GM12878 (cell line): ENCODE data around the gene DLEC1. TPM values are rescaled to one million over a fixed set of nuclear protein-coding genes. Genes with fewer than 3 reads are reported as not detected.

Source experiments
- ATAC-seq: fragments of 200-7000 bp; cut with Tn5 transposase; 3 replicates; pipeline ENCODE4 v1.9.1; 2020; ENCODE audit warnings: mild to moderate bottlenecking, moderate library complexity
- BruUV-seq: library from RNA; stranded (reverse); fragments of 400-500 nt; replicated peaks from 2 replicates; lab custom pipeline; 2021; lab: Mats Ljungman, UMichigan
- CTCF ChIA-PET: fragments of 300-600 bp; sonication (Branson Sonifier 250); formaldehyde crosslinking; extraction: SDS; loops from one replicate; lab custom pipeline; 2021; ENCODE audit warnings: inconsistent platforms; lab: Yijun Ruan, JAX
- POLR2A ChIA-PET: fragments of 350-600 bp; formaldehyde crosslinking; extraction: SDS; loops from one replicate; lab custom pipeline; 2021; ENCODE audit warnings: inconsistent platforms; lab: Charles Lee
- RAD21 ChIA-PET: fragments of 300-600 bp; sonication (Branson Sonifier 250); formaldehyde crosslinking; loops from one replicate; lab custom pipeline; 2023; ENCODE audit warnings: antibody characterized with exemption; ENCODE audit not compliant: unreplicated experiment; lab: Charles Lee
- SMC1A ChIA-PET: fragments of 300-600 bp; sonication (Branson Sonifier 250); formaldehyde crosslinking; loops from one replicate; lab custom pipeline; 2023; ENCODE audit not compliant: unreplicated experiment, uncharacterized antibody; lab: Charles Lee
- DNase-seq: peaks from one replicate; pipeline ENCODE4 v3.0.0-alpha.2; 2011; ENCODE audit warnings: low read depth, low spot score
- FAIRE-seq: peaks from 3 replicates; lab custom pipeline; 2011; peaks lifted over from hg19 to GRCh38; lab: Jason Lieb, UNC
- H2AFZ ChIP-seq: 2 replicates; pipeline ENCODE4 v1.6.0; 2011; ENCODE audit warnings: low read depth, low read length, control low read depth; ENCODE audit not compliant: control insufficient read depth
- H3K27ac ChIP-seq: 2 replicates; pipeline ENCODE4 v1.5.1; 2011; ENCODE audit warnings: control low read depth; ENCODE audit not compliant: control insufficient read depth, insufficient read depth
- H3K27me3 ChIP-seq, 2 experiments: replicated peaks in 1 of 2; 2 replicates each; pipeline versions ENCODE4 v1.6.0 to v1.6.1; 2011; ENCODE audit warnings: low read length in 1 of 2; ENCODE audit not compliant: control insufficient read depth in 2 of 2, insufficient read depth in 2 of 2
- H3K36me3 ChIP-seq, 2 experiments: 2 replicates each; pipeline ENCODE4 v1.5.1; 2011; ENCODE audit warnings: low read length in 1 of 2; ENCODE audit not compliant: control insufficient read depth in 2 of 2, insufficient read depth in 2 of 2
- H3K4me1 ChIP-seq: 2 replicates; pipeline ENCODE4 v1.6.1; 2011; ENCODE audit warnings: mild to moderate bottlenecking, low read length, moderate library complexity, mixed read lengths; ENCODE audit not compliant: control insufficient read depth, insufficient read depth
- H3K4me2 ChIP-seq: 2 replicates; pipeline ENCODE4 v1.6.0; 2011; ENCODE audit warnings: control low read depth; ENCODE audit not compliant: control insufficient read depth, insufficient read depth
- H3K4me3 ChIP-seq: fragments of 200-600 bp; sonication (generic); 2 replicates; pipeline ENCODE4 v1.5.1; 2016
- H3K79me2 ChIP-seq: 2 replicates; pipeline ENCODE4 v1.6.0; 2011; ENCODE audit warnings: low read length; ENCODE audit not compliant: control insufficient read depth, insufficient read depth
- H3K9ac ChIP-seq: 2 replicates; pipeline ENCODE4 v1.8.0; 2011; ENCODE audit warnings: low read length, control low read depth, mixed read lengths; ENCODE audit not compliant: control insufficient read depth, insufficient read depth
- H3K9me3 ChIP-seq: replicated peaks from 3 replicates; pipeline ENCODE4 v1.5.1; 2011; ENCODE audit warnings: mild to moderate bottlenecking, low read length; ENCODE audit not compliant: control insufficient read depth, insufficient read depth
- H4K20me1 ChIP-seq: 2 replicates; pipeline ENCODE4 v1.6.0; 2011; ENCODE audit not compliant: control insufficient read depth, insufficient read depth
- CHD1 ChIP-seq: IDR thresholded peaks from 2 replicates; pipeline ENCODE4 v1.6.1; 2012; ENCODE audit warnings: low read depth, low read length, improper control_type of control experiment
- EP300 ChIP-seq, 2 experiments: fragments of 150-350 bp in 1 of 2; IDR thresholded peaks; 2 replicates each; pipeline ENCODE4 v1.6.1; 2011 to 2012; ENCODE audit warnings: low read depth in 2 of 2, low read length in 2 of 2, borderline replicate concordance in 1 of 2, improper control_type of control experiment in 1 of 2, inconsistent platforms in 1 of 2; ENCODE audit not compliant: control insufficient read depth in 1 of 2
- GABPA ChIP-seq: IDR thresholded peaks from 2 replicates; pipeline ENCODE4 v1.6.1; 2014; ENCODE audit warnings: antibody characterized with exemption, low read depth, mild to moderate bottlenecking, inconsistent platforms
- HCFC1 ChIP-seq: fragments of 150-350 bp; IDR thresholded peaks from 2 replicates; pipeline ENCODE4 v1.6.1; 2014; ENCODE audit warnings: low read length
- HDAC2 ChIP-seq: fragments of 200-600 bp; sonication (generic); IDR thresholded peaks from 2 replicates; pipeline ENCODE4 v1.6.1; 2017
- MEF2B ChIP-seq: fragments of 450-650 bp; IDR thresholded peaks from 2 replicates; pipeline ENCODE4 v1.6.1; 2018; ENCODE audit warnings: mild to moderate bottlenecking, moderate library complexity; ENCODE audit not compliant: partially characterized antibody, poor library complexity, severe bottlenecking
- MTA3 ChIP-seq: IDR thresholded peaks from 2 replicates; pipeline ENCODE4 v1.6.1; 2012; ENCODE audit warnings: low read length, inconsistent platforms, borderline replicate concordance
- RELB ChIP-seq: fragments of 450-650 bp; IDR thresholded peaks from 2 replicates; pipeline ENCODE4 v1.6.1; 2017; ENCODE audit warnings: low read depth, mild to moderate bottlenecking, moderate library complexity
- SPI1 ChIP-seq: IDR thresholded peaks from 2 replicates; pipeline ENCODE4 v1.6.1; 2011; ENCODE audit warnings: low read depth, mild to moderate bottlenecking, low read length, moderate library complexity, borderline replicate concordance; ENCODE audit not compliant: insufficient read depth
- SREBF2 ChIP-seq: IDR thresholded peaks from 2 replicates; pipeline ENCODE4 v1.6.1; 2012; ENCODE audit warnings: mild to moderate bottlenecking, low read length
- TAF1 ChIP-seq: IDR thresholded peaks from 2 replicates; pipeline ENCODE4 v1.6.1; 2011; ENCODE audit warnings: mild to moderate bottlenecking, low read depth, low read length, borderline replicate concordance
- ZNF217 ChIP-seq: fragments of 450-650 bp; IDR thresholded peaks from 2 replicates; pipeline ENCODE4 v1.6.1; 2017; ENCODE audit warnings: antibody characterized with exemption, mild to moderate bottlenecking
- ZZZ3 ChIP-seq: IDR thresholded peaks from 2 replicates; pipeline ENCODE4 v1.6.1; 2011; ENCODE audit warnings: low read depth; ENCODE audit not compliant: control insufficient read depth, insufficient read length
- WGBS: methylation state at CpG from one replicate; pipeline ENCODE4 v1.1.6; 2016; ENCODE audit warnings: low lambda C conversion rate; ENCODE audit not compliant: insufficient replicate concordance, insufficient coverage; ENCODE audit errors: missing lambda C conversion rate; 5-methylcytosine and 5-hydroxymethylcytosine counted together
- in situ Hi-C: fragments of 300-500 bp; cut with MboI; formaldehyde crosslinking; loops from 9 replicates; pipeline ENCODE4 v1.14.3; 2018; ENCODE audit warnings: mixed read lengths
- intact Hi-C: fragments of 100-400 bp; cut with micrococcal nuclease; formaldehyde crosslinking; loops from one replicate; pipeline ENCODE4 v1.14.2; 2022; ENCODE audit not compliant: unreplicated experiment
- polyA plus RNA-seq, 11 experiments: library from polyadenylated mRNA; depleted of rRNA in 4 of 11; unstranded in 6 of 11; stranded (reverse) in 5 of 11; fragments of >200 nt; fragmentation: Nextera tagmentation in 4 of 11; fragmentation: Illumina TruSeq in 1 of 11; extraction: Ambion mirVana in 4 of 11; extraction: Trizol in 1 of 11; gene quantifications; 1 replicate in 1 of 11; 2 replicates in 10 of 11; pipeline versions ENCODE4 v1.2.1 to v1.2.3, GENCODE V29; 2011 to 2016; ENCODE audit warnings: inconsistent platforms in 2 of 11, missing spikeins in 2 of 11, low read depth in 1 of 11
- total RNA-seq, 4 experiments: library from RNA; depleted of rRNA in 3 of 4; stranded (reverse); fragments of >200 nt in 3 of 4; fragmentation: Illumina TruSeq in 1 of 4; extraction: Trizol in 1 of 4; gene quantifications; 2 replicates each; pipeline versions ENCODE4 v1.2.1 to v1.2.3, GENCODE V29; 2013 to 2021

Gene DLEC1
- total and polyA plus RNA-seq, 10 of the 15 experiments (the other 5 are each of a cell fraction or from before 2014, with no cell fraction given) = 0.03 to 0.29 (median 0.07) TPM; not detected in 3

GRCh38 chr3:38124324-38125122 is 85.5 kb downstream of the DLEC1 start:
- no peak for DNase-seq
- ChIA-PET SMC1A (no interaction called here), RAD21 (no interaction called here), POLR2A (no interaction called here), CTCF (no interaction called here)
- FAIRE-seq = no peak
- no peak overlapping the region for H3K4me2 ChIP-seq
- no peak for TF ChIP-seq TAF1
- in situ Hi-C loops = no loop called here
- intact Hi-C loops = no loop called here
- no peaks in the 10 kb centered on the region for H4K20me1 ChIP-seq
- no peaks in the 10 kb centered on the region for H3K79me2 ChIP-seq
- no peaks in the 10 kb centered on the region for H3K9me3 ChIP-seq
- H2AFZ ChIP-seq = no peak overlapping the region
- WGBS = 92% methylated on average over 7 of the region's 7 CpGs
- no peak overlapping the region for H3K4me3 ChIP-seq
- H3K27me3 ChIP-seq = no peaks in the 10 kb centered on the region
- no TSS peak for BruUV-seq
- H3K27ac ChIP-seq = no peak overlapping the region
- H3K36me3 ChIP-seq = peaks cover 31 to 38% of the 10 kb centered on the region in 2 experiments; a peak in 3 of 4 replicates
- ATAC-seq = no peak
- H3K9ac ChIP-seq = no peak overlapping the region
- no peaks in the 10 kb centered on the region for H3K4me1 ChIP-seq

GRCh38 chr3:38125305-38126120 is 86.5 kb downstream of the DLEC1 start:
- no peak for DNase-seq
- RAD21 ChIA-PET = no interaction called here
- H3K9me3 ChIP-seq = no peaks in the 10 kb centered on the region
- no TSS peak for BruUV-seq
- CTCF ChIA-PET = interaction anchor here (0.6 kb wide), 1 partner anchor 31 kb away, joined by 4 read pairs; no protein-coding TSS in a partner anchor
- peaks cover 38 to 39% of the 10 kb centered on the region in 2 experiments for H3K36me3 ChIP-seq
- ATAC-seq = no peak
- H3K4me2 ChIP-seq = no peak overlapping the region
- H2AFZ ChIP-seq = no peak overlapping the region
- SMC1A ChIA-PET = no interaction called here
- H3K27me3 ChIP-seq = no peaks in the 10 kb centered on the region
- in situ Hi-C loops (no loop called here), intact Hi-C loops (no loop called here)
- no peak overlapping the region for H3K9ac ChIP-seq
- WGBS = 89% methylated on average over 11 of the region's 11 CpGs
- POLR2A ChIA-PET = no interaction called here
- no peak overlapping the region for H3K4me3 ChIP-seq
- no peaks in the 10 kb centered on the region; the same call in 1 of the 2 replicates for H3K79me2 ChIP-seq
- H3K27ac ChIP-seq = no peak overlapping the region
- FAIRE-seq = no peak
- H4K20me1 ChIP-seq = no peaks in the 10 kb centered on the region
- H3K4me1 ChIP-seq = no peaks in the 10 kb centered on the region
- TF ChIP-seq HDAC2 (no peak), RELB (no peak), EP300 (IDR thresholded peaks at IDR 0.05; ENCODE audit: borderline replicate concordance in 1 of 2, control insufficient read depth in 1 of 2, low read depth in 2 of 2, low read length in 2 of 2) (no peak), MTA3 (no peak), HCFC1 (no peak), ZNF217 (no peak), GABPA (no peak), SREBF2 (no peak), MEF2B (no peak), CHD1 (no peak), SPI1 (no peak), ZZZ3 (no peak)
